ENCODE results near the gene HOXD4. TPM values are rescaled to one million over a fixed set of nuclear protein-coding genes. Genes with fewer than 3 reads are reported as not detected.

The HOXD4 gene
- total RNA-seq, 1 donor from 2014 or later = not detected

- no peaks in the 10 kb centered on the region for H3K9me3 Mint-ChIP-seq
- DNase-seq (ENCODE audit: low spot score) = no peak
- intact Hi-C loops (cut with micrococcal nuclease) = loop anchor here (2.0 to 5.0 kb wide), 3 partner anchors 14 to 40 kb away; partner anchors contain the start of gene HOXD3
- peaks cover 79% of the 10 kb centered on the region for H3K27me3 Mint-ChIP-seq (ENCODE audit: insufficient read depth)
- peaks cover 27% of the 10 kb centered on the region for H3K4me1 Mint-ChIP-seq (ENCODE audit: low read depth)
- peaks cover 2% of the 10 kb centered on the region for H3K36me3 Mint-ChIP-seq (ENCODE audit: low read depth)
- peak overlapping the region; percentile 68 for H3K27ac Mint-ChIP-seq
- peak overlapping the region; percentile 74 for H3K4me3 Mint-ChIP-seq
Measured at GRCh38 chr2:176132205-176133171, 18.9 kb upstream of the HOXD4 start.

DNA sequence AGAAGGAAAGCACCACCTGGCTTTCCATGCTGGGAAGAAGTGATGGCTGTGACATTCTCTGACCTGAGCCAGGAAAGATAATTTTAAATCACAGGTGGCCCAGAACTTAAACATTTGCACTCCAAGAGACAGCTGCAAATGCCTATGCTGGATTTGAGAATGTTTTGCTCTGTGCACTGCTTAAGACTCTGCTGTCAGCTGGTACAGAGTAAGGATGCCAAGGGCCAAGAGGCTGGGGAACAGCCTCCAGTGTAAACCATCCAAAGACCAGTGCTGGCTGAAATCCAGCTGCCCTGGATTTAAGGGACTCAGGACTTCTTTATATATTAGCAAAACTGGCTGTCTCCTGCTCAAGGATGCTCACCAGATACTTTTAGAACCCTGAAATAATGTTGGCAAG lies 18.0 kb upstream of the HOXD4 start:
- peaks cover 18% of the 10 kb centered on the region for H3K4me1 Mint-ChIP-seq (ENCODE audit: low read depth)
- no peak overlapping the region for H3K27ac Mint-ChIP-seq

GRCh38 chr2:176134035-176134434 lies 17.3 kb upstream of the HOXD4 start:
- peaks cover 18% of the 10 kb centered on the region for H3K4me1 Mint-ChIP-seq (ENCODE audit: low read depth)
- peaks cover 80% of the 10 kb centered on the region for H3K27me3 Mint-ChIP-seq (ENCODE audit: insufficient read depth)
- DNase-seq (ENCODE audit: low spot score) = no peak
- H3K36me3 Mint-ChIP-seq (ENCODE audit: low read depth) = peaks cover 2% of the 10 kb centered on the region
- H3K27ac Mint-ChIP-seq = no peak overlapping the region
- H3K9me3 Mint-ChIP-seq = no peaks in the 10 kb centered on the region
- no peak overlapping the region for H3K4me3 Mint-ChIP-seq
- intact Hi-C loops (cut with micrococcal nuclease) = loop anchor here (5.0 kb wide), 1 partner anchor 38 kb away; no protein-coding TSS in a partner anchor

More for the DNA sequence above, 18.0 kb upstream of the HOXD4 start:
- intact Hi-C loops (cut with micrococcal nuclease) = loop anchor here (2.0 to 5.0 kb wide), 3 partner anchors 13 to 39 kb away; partner anchors contain the start of gene HOXD3
- Mint-ChIP-seq H3K4me3 (no peak overlapping the region), H3K36me3 (ENCODE audit: low read depth) (peaks cover 2% of the 10 kb centered on the region), H3K9me3 (no peaks in the 10 kb centered on the region), H3K27me3 (ENCODE audit: insufficient read depth) (peaks cover 79% of the 10 kb centered on the region)
- DNase-seq (ENCODE audit: low spot score) = no peak

- H3K4me3 Mint-ChIP-seq = no peak overlapping the region
- intact Hi-C loops (cut with micrococcal nuclease) = loop anchor here (5.0 kb wide), 1 partner anchor 52 kb away; the partner anchor contains the start of gene HOXD1
- no peak overlapping the region for H3K27ac Mint-ChIP-seq
- H3K36me3 Mint-ChIP-seq (ENCODE audit: low read depth) = peaks cover 2% of the 10 kb centered on the region
- peaks cover 86% of the 10 kb centered on the region for H3K27me3 Mint-ChIP-seq (ENCODE audit: insufficient read depth)
- peaks cover 23% of the 10 kb centered on the region for H3K4me1 Mint-ChIP-seq (ENCODE audit: low read depth)
- DNase-seq (ENCODE audit: low spot score) = no peak
- H3K9me3 Mint-ChIP-seq = no peaks in the 10 kb centered on the region
Measured at GRCh38 chr2:176135035-176135440, 16.3 kb upstream of the HOXD4 start.

GRCh38 chr2:176136374-176137251 lies 14.7 kb upstream of the HOXD4 start:
- H3K4me1 Mint-ChIP-seq (ENCODE audit: low read depth) = peaks cover 18% of the 10 kb centered on the region
- peak overlapping the region; percentile 12 for H3K27ac Mint-ChIP-seq
- H3K27me3 Mint-ChIP-seq (ENCODE audit: insufficient read depth) = peaks cover 83% of the 10 kb centered on the region
- intact Hi-C loops (cut with micrococcal nuclease) = loop anchor here (5.0 kb wide), 1 partner anchor 51 kb away; the partner anchor contains the start of gene HOXD1
- peaks cover 2% of the 10 kb centered on the region for H3K36me3 Mint-ChIP-seq (ENCODE audit: low read depth)
- no peaks in the 10 kb centered on the region for H3K9me3 Mint-ChIP-seq
- DNase-seq (ENCODE audit: low spot score) = no peak
- H3K4me3 Mint-ChIP-seq = no peak overlapping the region

- Mint-ChIP-seq H3K4me1 (ENCODE audit: low read depth) (peaks cover 15% of the 10 kb centered on the region), H3K36me3 (ENCODE audit: low read depth) (peaks cover 2% of the 10 kb centered on the region), H3K27me3 (ENCODE audit: insufficient read depth) (peaks cover 80% of the 10 kb centered on the region), H3K4me3 (no peak overlapping the region), H3K27ac (no peak overlapping the region), H3K9me3 (no peaks in the 10 kb centered on the region)
- no peak for DNase-seq (ENCODE audit: low spot score)
- intact Hi-C loops (cut with micrococcal nuclease) = loop anchor here (5.0 kb wide), 1 partner anchor 50 kb away; the partner anchor contains the start of gene HOXD1
Measured at GRCh38 chr2:176137252-176137580, 14.1 kb upstream of the HOXD4 start.

DNA sequence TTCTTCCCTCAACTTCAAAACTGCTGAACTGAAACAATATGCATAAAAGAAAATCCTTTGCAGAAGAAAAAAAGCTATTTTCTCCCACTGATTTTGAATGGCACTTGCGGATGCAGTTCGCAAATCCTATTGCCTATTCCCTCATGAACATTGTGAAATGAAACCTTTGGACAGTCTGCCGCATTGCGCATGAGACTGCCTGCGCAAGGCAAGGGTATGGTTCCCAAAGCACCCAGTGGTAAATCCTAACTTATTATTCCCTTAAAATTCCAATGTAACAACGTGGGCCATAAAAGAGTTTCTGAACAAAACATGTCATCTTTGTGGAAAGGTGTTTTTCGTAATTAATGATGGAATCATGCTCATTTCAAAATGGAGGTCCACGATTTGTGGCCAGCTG lies 13.4 kb upstream of the HOXD4 start:
- intact Hi-C loops (cut with micrococcal nuclease) = loop anchor here (5.0 kb wide), 1 partner anchor 49 kb away; the partner anchor contains the start of gene HOXD1
- no peaks in the 10 kb centered on the region for H3K9me3 Mint-ChIP-seq
- H3K4me1 Mint-ChIP-seq (ENCODE audit: low read depth) = peaks cover 11% of the 10 kb centered on the region
- H3K36me3 Mint-ChIP-seq (ENCODE audit: low read depth) = peaks cover 2% of the 10 kb centered on the region
- no peak overlapping the region for H3K4me3 Mint-ChIP-seq
- no peak for DNase-seq (ENCODE audit: low spot score)
- H3K27me3 Mint-ChIP-seq (ENCODE audit: insufficient read depth) = peaks cover 76% of the 10 kb centered on the region
- H3K27ac Mint-ChIP-seq = no peak overlapping the region

GRCh38 chr2:176138526-176138922 lies 12.8 kb upstream of the HOXD4 start:
- Mint-ChIP-seq H3K27me3 (ENCODE audit: insufficient read depth) (peaks cover 70% of the 10 kb centered on the region), H3K27ac (no peak overlapping the region), H3K9me3 (no peaks in the 10 kb centered on the region), H3K36me3 (ENCODE audit: low read depth) (peaks cover 2% of the 10 kb centered on the region), H3K4me3 (no peak overlapping the region), H3K4me1 (ENCODE audit: low read depth) (peaks cover 11% of the 10 kb centered on the region)
- intact Hi-C loops (cut with micrococcal nuclease) = loop anchor here (5.0 kb wide), 1 partner anchor 49 kb away; the partner anchor contains the start of gene HOXD1
- no peak for DNase-seq (ENCODE audit: low spot score)

DNA sequence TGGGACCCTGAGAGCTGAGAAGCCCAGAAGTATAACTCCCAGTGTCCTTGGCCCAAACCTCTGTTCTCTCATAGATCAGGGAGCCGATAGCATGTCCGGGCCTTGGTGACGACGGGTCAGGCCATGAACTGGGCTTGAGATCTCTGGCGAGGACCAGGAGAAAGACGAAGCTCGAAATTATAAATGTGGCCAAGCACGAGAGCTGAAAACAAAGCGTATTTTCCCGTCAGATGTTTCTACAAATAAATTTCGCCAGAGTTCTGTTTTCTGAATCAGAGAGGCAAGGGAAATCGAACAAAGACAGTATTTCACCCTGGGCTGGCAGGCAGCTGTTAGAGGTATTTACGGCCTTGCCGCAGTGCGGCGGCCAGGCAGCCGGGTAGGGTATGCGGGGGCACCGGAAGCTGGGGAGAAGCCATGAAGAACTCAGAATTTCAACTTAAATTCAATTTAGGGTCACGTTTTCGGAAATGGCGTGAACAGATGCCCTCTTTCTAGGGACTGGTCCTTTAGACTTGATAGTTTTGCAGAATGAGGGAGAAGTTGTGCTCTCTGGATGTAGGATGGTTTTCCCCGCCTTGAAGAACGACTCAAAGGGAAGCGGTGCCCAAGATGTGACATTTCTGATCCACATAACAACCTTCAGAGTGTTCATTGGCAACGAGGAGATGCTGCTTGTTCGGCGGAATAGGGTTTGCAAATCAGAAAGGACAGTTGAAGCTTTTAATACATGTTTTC lies 12.3 kb upstream of the HOXD4 start:
- Mint-ChIP-seq H3K4me3 (no peak overlapping the region), H3K27me3 (ENCODE audit: insufficient read depth) (peaks cover 69% of the 10 kb centered on the region), H3K9me3 (no peaks in the 10 kb centered on the region), H3K36me3 (ENCODE audit: low read depth) (peaks cover 2% of the 10 kb centered on the region), H3K4me1 (ENCODE audit: low read depth) (peaks cover 11% of the 10 kb centered on the region), H3K27ac (peak overlapping the region; percentile 65)
- no peak for DNase-seq (ENCODE audit: low spot score)
- intact Hi-C loops (cut with micrococcal nuclease) = loop anchor here (5.0 kb wide), 1 partner anchor 48 kb away; the partner anchor contains the start of gene HOXD1

GRCh38 chr2:176139661-176140512 lies 11.5 kb upstream of the HOXD4 start:
- intact Hi-C loops (cut with micrococcal nuclease) = loop anchor here (1.0 to 5.0 kb wide), 7 partner anchors 8 to 1008 kb away; partner anchors contain the start of gene HOXD1
- Mint-ChIP-seq H3K9me3 (no peaks in the 10 kb centered on the region), H3K27me3 (ENCODE audit: insufficient read depth) (peaks cover 70% of the 10 kb centered on the region), H3K4me1 (ENCODE audit: low read depth) (peaks cover 11% of the 10 kb centered on the region), H3K27ac (no peak overlapping the region), H3K4me3 (no peak overlapping the region), H3K36me3 (ENCODE audit: low read depth) (peaks cover 2% of the 10 kb centered on the region)
- DNase-seq (ENCODE audit: low spot score) = no peak

Measured in activated T-helper 1 cell treated with anti-CD3 and anti-CD28 coated beads, Interleukin-12 subunit alpha, Interleukin-12 subunit beta, Interleukin-2, Interleukin-4 antibody, amounts not matched to agents 30 ng/mL and 10 ng/mL and 1 ng/mL, durations not matched to agents 14 hours and 24 hours and 36 hours (primary cell).